ENCODE measurements around the gene RABEP1. TPM values are rescaled to one million over a fixed set of nuclear protein-coding genes. Genes with fewer than 3 reads are reported as not detected.
A peak's percentile ranks its signal among the peaks of the same experiment; 100 is the strongest.
"Not testable (repeated sequence)": the region's sequence is repeated elsewhere in the genome, so short reads cannot be mapped to it uniquely, and the experiment has no call there.

The RABEP1 gene
- polyA plus RNA-seq: 1 to 10 TPM; 8.8 to 9.0 TPM

GRCh38 chr17:5281814-5282641 lies at the start of gene RABEP1:
Gene RABEP1 (plus strand): TSS chr17:5282284. CDS start chr17:5282487, 203 bp downstream.
- Histone ChIP-seq H3K36me3 (ENCODE audit: control insufficient read depth in 2 of 2, insufficient read depth in 2 of 2, low read length in 1 of 2) (no peaks in the 10 kb centered on the region), H3K27me3 (ENCODE audit: control insufficient read depth in 1 of 2, insufficient read depth in 2 of 2, low read length in 2 of 2) (no peaks in the 10 kb centered on the region), H3K27ac (ENCODE audit: low read depth in 2 of 2, low read length in 1 of 2) (peak within 1 kb of the TSS; percentile 67 to 88), H3K4me3 (ENCODE audit: low read depth in 1 of 2, low read length in 2 of 2) (peak within 1 kb of the TSS; percentile 89 to 97), H3K4me1 (ENCODE audit: control insufficient read depth in 2 of 2, insufficient read depth in 2 of 2, low read length in 1 of 2) (no peaks in the 10 kb centered on the region), H3K9me3 (ENCODE audit: control insufficient read depth in 2 of 2, insufficient read depth in 1 of 2, low read depth in 1 of 2, low read length in 1 of 2) (no peaks in the 10 kb centered on the region)
- WGBS, 2 donors: 1% methylated on average over 73 to 98 of the region's 98 CpGs

GRCh38 chr17:5233492-5233891 lies 48.6 kb upstream of the RABEP1 start:
- H3K36me3 ChIP-seq (ENCODE audit: control insufficient read depth in 2 of 2, insufficient read depth in 2 of 2, low read length in 1 of 2); H3K9me3 ChIP-seq (ENCODE audit: control insufficient read depth in 2 of 2, insufficient read depth in 1 of 2, low read depth in 1 of 2, low read length in 1 of 2); H3K4me1 ChIP-seq (ENCODE audit: control insufficient read depth in 2 of 2, insufficient read depth in 2 of 2, low read length in 1 of 2); H3K4me3 ChIP-seq (ENCODE audit: low read depth in 1 of 2, low read length in 2 of 2); H3K27ac ChIP-seq (ENCODE audit: low read depth in 2 of 2, low read length in 1 of 2); H3K27me3 ChIP-seq (ENCODE audit: control insufficient read depth in 1 of 2, insufficient read depth in 2 of 2, low read length in 2 of 2): not testable (repeated sequence)
- WGBS, 2 donors: 92 to 94% methylated on average over 7 of the region's 7 CpGs

GRCh38 chr17:5234645-5235576 lies 47.2 kb upstream of the RABEP1 start, which contains the start of gene SCIMP:
Gene SCIMP (minus strand): TSS chr17:5234860. CDS start chr17:5234755, 105 bp downstream.
- Histone ChIP-seq H3K27ac (ENCODE audit: low read depth in 2 of 2, low read length in 1 of 2) (no peak within 1 kb of the TSS), H3K4me1 (ENCODE audit: control insufficient read depth in 2 of 2, insufficient read depth in 2 of 2, low read length in 1 of 2) (no peaks in the 10 kb centered on the region), H3K36me3 (ENCODE audit: control insufficient read depth in 2 of 2, insufficient read depth in 2 of 2, low read length in 1 of 2) (no peaks in the 10 kb centered on the region), H3K9me3 (ENCODE audit: control insufficient read depth in 2 of 2, insufficient read depth in 1 of 2, low read depth in 1 of 2, low read length in 1 of 2) (no peaks in the 10 kb centered on the region), H3K27me3 (ENCODE audit: control insufficient read depth in 1 of 2, insufficient read depth in 2 of 2, low read length in 2 of 2) (no peaks in the 10 kb centered on the region), H3K4me3 (ENCODE audit: low read depth in 1 of 2, low read length in 2 of 2) (no peak within 1 kb of the TSS)
- WGBS, 2 donors: 86 to 89% methylated on average over 19 of the region's 19 CpGs

- 70 to 75% methylated on average over 3 of the region's 3 CpGs for WGBS, 2 donors
- H3K27me3 ChIP-seq (ENCODE audit: control insufficient read depth in 1 of 2, insufficient read depth in 2 of 2, low read length in 2 of 2): no peaks in the 10 kb centered on the region
- H3K4me3 ChIP-seq (ENCODE audit: low read depth in 1 of 2, low read length in 2 of 2): no peak overlapping the region
- H3K4me1 ChIP-seq (ENCODE audit: control insufficient read depth in 2 of 2, insufficient read depth in 2 of 2, low read length in 1 of 2): peaks cover 0 to 1% of the 10 kb centered on the region in 2 donors
- H3K9me3 ChIP-seq (ENCODE audit: control insufficient read depth in 2 of 2, insufficient read depth in 1 of 2, low read depth in 1 of 2, low read length in 1 of 2): no peaks in the 10 kb centered on the region
- no peaks in the 10 kb centered on the region for H3K36me3 ChIP-seq (ENCODE audit: control insufficient read depth in 2 of 2, insufficient read depth in 2 of 2, low read length in 1 of 2)
- no peak overlapping the region for H3K27ac ChIP-seq (ENCODE audit: low read depth in 2 of 2, low read length in 1 of 2)
Observed at GRCh38 chr17:5236938-5237540, 45.0 kb upstream of the RABEP1 start.

- Histone ChIP-seq H3K4me1 (ENCODE audit: control insufficient read depth in 2 of 2, insufficient read depth in 2 of 2, low read length in 1 of 2) (peaks cover 0 to 5% of the 10 kb centered on the region in 2 donors), H3K36me3 (ENCODE audit: control insufficient read depth in 2 of 2, insufficient read depth in 2 of 2, low read length in 1 of 2) (no peaks in the 10 kb centered on the region), H3K27ac (ENCODE audit: low read depth in 2 of 2, low read length in 1 of 2) (no peak overlapping the region), H3K9me3 (ENCODE audit: control insufficient read depth in 2 of 2, insufficient read depth in 1 of 2, low read depth in 1 of 2, low read length in 1 of 2) (no peaks in the 10 kb centered on the region), H3K4me3 (ENCODE audit: low read depth in 1 of 2, low read length in 2 of 2) (no peak overlapping the region), H3K27me3 (ENCODE audit: control insufficient read depth in 1 of 2, insufficient read depth in 2 of 2, low read length in 2 of 2) (no peaks in the 10 kb centered on the region)
- WGBS, 2 donors: 35 to 41% methylated on average over 6 of the region's 6 CpGs
Observed at GRCh38 chr17:5237541-5238016, 44.5 kb upstream of the RABEP1 start.

GRCh38 chr17:5238333-5238732 lies 43.8 kb upstream of the RABEP1 start:
- peaks cover 0 to 5% of the 10 kb centered on the region in 2 donors for H3K4me1 ChIP-seq (ENCODE audit: control insufficient read depth in 2 of 2, insufficient read depth in 2 of 2, low read length in 1 of 2)
- no peak overlapping the region for H3K27ac ChIP-seq (ENCODE audit: low read depth in 2 of 2, low read length in 1 of 2)
- no peaks in the 10 kb centered on the region for H3K27me3 ChIP-seq (ENCODE audit: control insufficient read depth in 1 of 2, insufficient read depth in 2 of 2, low read length in 2 of 2)
- no peaks in the 10 kb centered on the region for H3K36me3 ChIP-seq (ENCODE audit: control insufficient read depth in 2 of 2, insufficient read depth in 2 of 2, low read length in 1 of 2)
- no peak overlapping the region for H3K4me3 ChIP-seq (ENCODE audit: low read depth in 1 of 2, low read length in 2 of 2)
- no peaks in the 10 kb centered on the region for H3K9me3 ChIP-seq (ENCODE audit: control insufficient read depth in 2 of 2, insufficient read depth in 1 of 2, low read depth in 1 of 2, low read length in 1 of 2)
- WGBS, 2 donors: 56 to 67% methylated on average over 4 of the region's 4 CpGs

GRCh38 chr17:5239769-5240168 lies 42.3 kb upstream of the RABEP1 start:
- not testable (repeated sequence) for H3K36me3 ChIP-seq (ENCODE audit: control insufficient read depth in 2 of 2, insufficient read depth in 2 of 2, low read length in 1 of 2)
- 74 to 77% methylated on average over 7 of the region's 7 CpGs for WGBS, 2 donors
- H3K27ac ChIP-seq (ENCODE audit: low read depth in 2 of 2, low read length in 1 of 2): peak overlapping the region in 1 of 2 donors; percentile 55

GRCh38 chr17:5241861-5242671 lies 40.0 kb upstream of the RABEP1 start:
- H3K4me1 ChIP-seq (ENCODE audit: control insufficient read depth in 2 of 2, insufficient read depth in 2 of 2, low read length in 1 of 2): peaks cover 0 to 5% of the 10 kb centered on the region in 2 donors
- peak overlapping the region in 1 of 2 donors; percentile 52 for H3K27ac ChIP-seq (ENCODE audit: low read depth in 2 of 2, low read length in 1 of 2)
- no peak overlapping the region for H3K4me3 ChIP-seq (ENCODE audit: low read depth in 1 of 2, low read length in 2 of 2)
- no peaks in the 10 kb centered on the region for H3K36me3 ChIP-seq (ENCODE audit: control insufficient read depth in 2 of 2, insufficient read depth in 2 of 2, low read length in 1 of 2)
- H3K9me3 ChIP-seq (ENCODE audit: control insufficient read depth in 2 of 2, insufficient read depth in 1 of 2, low read depth in 1 of 2, low read length in 1 of 2): no peaks in the 10 kb centered on the region
- WGBS, 2 donors: 40 to 43% methylated on average over 10 of the region's 10 CpGs
- no peaks in the 10 kb centered on the region for H3K27me3 ChIP-seq (ENCODE audit: control insufficient read depth in 1 of 2, insufficient read depth in 2 of 2, low read length in 2 of 2)

More at GRCh38 chr17:5239769-5240168, 42.3 kb upstream of the RABEP1 start:
- not testable (repeated sequence) for H3K4me3 ChIP-seq (ENCODE audit: low read depth in 1 of 2, low read length in 2 of 2); H3K4me1 ChIP-seq (ENCODE audit: control insufficient read depth in 2 of 2, insufficient read depth in 2 of 2, low read length in 1 of 2); H3K9me3 ChIP-seq (ENCODE audit: control insufficient read depth in 2 of 2, insufficient read depth in 1 of 2, low read depth in 1 of 2, low read length in 1 of 2); H3K27me3 ChIP-seq (ENCODE audit: control insufficient read depth in 1 of 2, insufficient read depth in 2 of 2, low read length in 2 of 2)

Data from esophagus (tissue), 2 donors.